GM18499 (cell line): ENCODE results near the gene ITGB4.
"Not testable (repeated sequence)": the region's sequence is repeated elsewhere in the genome, so short reads cannot be mapped to it uniquely, and the experiment has no call there.

Experiments
- ATAC-seq: cut with Tn5 transposase; IDR thresholded peaks from one replicate; pipeline ENCODE4 v1.9.1; 2021; ENCODE audit warnings: moderate number of reproducible peaks; ENCODE audit not compliant: insufficient read depth, unreplicated experiment

ITGB4 gene

GRCh38 chr17:75764711-75765421, 43.6 kb downstream of the ITGB4 start, which contains the start of gene GALK1:
Gene GALK1 (minus strand): TSS chr17:75765192. CDS start chr17:75765136, 56 bp downstream.
- no peak for ATAC-seq

GRCh38 chr17:75765981-75766380, 44.7 kb downstream of the ITGB4 start:
- ATAC-seq = no peak

- no peak for ATAC-seq
These were observed 46.6 kb downstream of the ITGB4 start for GRCh38 chr17:75767881-75768280.

GRCh38 chr17:75769536-75769935, 48.3 kb downstream of the ITGB4 start:
- no peak for ATAC-seq

GRCh38 chr17:75771334-75772281, 50.3 kb downstream of the ITGB4 start:
- ATAC-seq = no peak

- no peak for ATAC-seq
These were observed 52.0 kb downstream of the ITGB4 start for GRCh38 chr17:75773121-75773807.

GRCh38 chr17:75773808-75774470, 52.7 kb downstream of the ITGB4 start:
- ATAC-seq = no peak

- no peak for ATAC-seq
These were observed 53.3 kb downstream of the ITGB4 start for GRCh38 chr17:75774471-75774990.

- ATAC-seq = no peak
These were observed 53.9 kb downstream of the ITGB4 start for GRCh38 chr17:75774991-75775668.

- no peak for ATAC-seq
These were observed 55.4 kb downstream of the ITGB4 start for GRCh38 chr17:75776386-75777295.

GRCh38 chr17:75777296-75777922, 56.1 kb downstream of the ITGB4 start:
- ATAC-seq = no peak

- not testable (repeated sequence) for ATAC-seq
These were observed 57.0 kb downstream of the ITGB4 start for GRCh38 chr17:75778066-75778860.

GRCh38 chr17:75778861-75779249, 57.6 kb downstream of the ITGB4 start:
- no peak for ATAC-seq

GRCh38 chr17:75779250-75779986, 58.2 kb downstream of the ITGB4 start:
- ATAC-seq = peak; percentile 67

GRCh38 chr17:75779987-75780889, 59.0 kb downstream of the ITGB4 start:
- no peak for ATAC-seq
